NOMO-1 treated with DMSO at 0.1 percent for 48 hours (cell line): ENCODE data around the gene MAD1L1.

Experiments used
- DNase-seq: peaks from one replicate; lab custom pipeline; 2025; ENCODE audit not compliant: unreplicated experiment; lab: John Stamatoyannopoulos, UW

Gene MAD1L1

DNA sequence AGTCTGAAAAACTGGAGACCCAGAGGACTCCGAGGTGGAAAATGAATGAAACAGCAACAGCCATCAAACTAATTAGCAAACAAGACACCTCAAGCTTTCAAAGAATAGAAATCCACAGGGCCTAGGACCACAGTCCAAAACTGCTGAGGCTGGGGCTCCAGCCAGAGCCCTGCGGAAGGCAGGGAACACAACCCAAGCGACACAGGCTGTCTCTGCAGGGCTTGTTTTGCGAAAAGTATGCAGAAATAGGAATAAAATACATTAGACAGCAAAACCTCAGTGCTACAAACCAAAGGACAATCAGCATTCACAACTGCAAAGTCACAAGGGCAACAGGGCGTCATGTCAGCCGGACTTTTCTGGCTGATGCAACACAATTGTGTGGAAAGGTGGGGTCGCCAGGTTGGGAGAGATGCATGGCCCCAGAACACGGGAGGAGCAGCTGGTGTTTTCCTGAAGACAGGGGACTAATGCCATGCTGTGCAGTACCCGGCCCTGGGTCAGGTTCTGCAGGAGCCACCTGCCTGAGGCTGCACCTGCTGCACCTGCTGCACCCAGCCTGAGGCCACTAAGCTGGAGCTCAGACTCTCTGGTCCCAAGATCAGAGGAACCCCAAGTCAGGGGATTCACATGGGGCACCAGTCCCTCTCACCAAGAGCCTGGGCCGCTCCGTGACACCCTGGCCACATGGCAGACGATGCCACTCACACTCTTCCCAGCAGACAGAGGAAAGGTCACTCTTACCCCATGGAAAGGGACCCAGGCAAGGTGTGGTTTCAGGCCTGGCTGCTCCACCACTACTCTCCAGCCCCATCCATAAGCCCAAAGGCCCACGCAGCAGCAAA, 74.2 kb downstream of the MAD1L1 start:
- no peak for DNase-seq

DNA sequence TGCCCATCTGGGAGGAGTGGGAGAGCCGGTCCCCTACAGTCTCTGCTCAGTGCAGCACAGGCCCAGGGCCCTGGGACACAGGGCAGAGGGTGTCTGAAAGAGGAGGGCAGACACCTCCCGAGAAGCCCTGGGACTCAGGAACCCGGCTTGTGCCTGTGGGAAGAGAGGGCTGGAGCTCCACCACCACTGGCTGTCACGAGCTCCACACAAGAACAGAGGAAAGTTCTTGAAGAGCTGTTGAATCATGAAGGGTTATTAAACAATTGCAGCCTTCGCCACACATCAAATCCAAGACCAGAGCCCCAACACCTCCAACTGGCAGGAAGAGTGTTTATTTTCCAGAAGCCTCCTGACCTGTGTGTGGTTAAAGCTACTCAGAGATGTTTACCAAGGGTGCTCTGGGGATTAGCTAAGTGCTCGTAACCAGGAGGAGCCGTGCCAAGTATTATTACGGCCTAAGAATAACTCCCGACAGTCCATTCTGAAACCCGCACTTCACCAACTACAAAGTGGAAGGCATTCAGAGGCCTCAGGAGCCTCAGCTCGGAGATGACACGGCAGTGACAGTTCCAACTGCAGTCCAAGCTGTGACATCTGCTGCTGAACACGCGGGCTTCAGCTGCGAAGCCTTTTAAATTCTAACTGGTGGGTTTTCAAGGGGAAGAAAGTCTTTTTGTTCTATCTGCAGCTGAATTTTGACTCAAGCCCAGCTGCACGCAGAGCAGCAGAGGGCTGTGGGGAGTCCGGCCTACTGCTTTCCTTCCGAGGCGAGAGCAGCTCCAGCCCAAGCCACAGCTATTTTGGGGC, 75.1 kb downstream of the MAD1L1 start:
- DNase-seq: no peak

DNA sequence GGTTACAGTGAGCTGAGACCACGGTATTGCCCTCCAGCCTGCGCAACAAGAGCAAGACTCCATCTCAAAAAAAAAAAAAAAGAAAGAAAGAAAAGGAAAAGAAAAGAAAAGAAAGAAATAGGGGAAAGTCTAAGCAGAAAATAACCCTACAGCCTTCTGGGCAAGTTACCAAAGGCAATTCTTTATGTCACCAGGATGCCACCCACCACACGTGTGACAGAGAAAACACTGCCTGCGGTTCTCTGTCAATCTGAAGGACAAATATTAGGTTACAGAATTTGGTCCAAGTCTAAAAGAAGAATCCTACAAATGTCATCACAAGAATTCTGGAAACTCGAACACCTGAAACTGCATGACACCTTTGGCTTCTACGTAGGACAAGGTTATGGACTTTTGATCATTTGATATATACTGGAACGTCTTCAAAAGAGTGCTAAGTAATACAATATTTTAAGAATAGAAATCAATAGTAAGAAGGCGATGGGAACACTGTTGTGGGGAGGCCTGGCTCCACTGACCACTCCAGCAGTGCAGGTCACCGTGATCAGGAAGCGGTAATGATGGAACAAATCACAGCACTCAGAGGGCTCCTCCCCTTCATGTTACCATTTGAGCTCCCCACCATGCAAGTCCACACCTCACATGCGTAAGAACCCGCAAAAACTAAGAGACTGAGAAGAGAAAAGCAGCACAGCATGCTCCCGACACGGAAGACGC, 75.8 kb downstream of the MAD1L1 start:
- DNase-seq: no peak

DNA sequence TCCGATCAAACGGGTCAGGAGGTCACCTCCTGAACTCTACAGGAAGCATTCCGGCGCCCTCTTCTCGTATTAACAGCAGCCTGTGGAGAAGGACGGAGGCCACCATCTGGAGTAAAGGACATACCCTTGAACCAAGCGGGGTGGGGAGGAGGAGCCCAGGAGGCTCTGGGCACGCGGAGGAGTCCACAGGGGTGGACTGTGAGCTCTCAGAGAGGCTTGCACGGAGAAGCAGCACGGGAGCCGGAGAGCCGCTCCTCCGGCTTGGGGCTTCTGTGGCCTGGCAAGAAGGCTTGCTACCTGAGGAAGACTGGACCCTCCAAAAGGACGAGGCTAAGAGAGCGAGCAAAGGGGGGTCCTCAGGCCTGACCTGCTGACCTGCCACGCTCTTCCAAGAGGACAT, 77.9 kb downstream of the MAD1L1 start:
- no peak for DNase-seq

DNA sequence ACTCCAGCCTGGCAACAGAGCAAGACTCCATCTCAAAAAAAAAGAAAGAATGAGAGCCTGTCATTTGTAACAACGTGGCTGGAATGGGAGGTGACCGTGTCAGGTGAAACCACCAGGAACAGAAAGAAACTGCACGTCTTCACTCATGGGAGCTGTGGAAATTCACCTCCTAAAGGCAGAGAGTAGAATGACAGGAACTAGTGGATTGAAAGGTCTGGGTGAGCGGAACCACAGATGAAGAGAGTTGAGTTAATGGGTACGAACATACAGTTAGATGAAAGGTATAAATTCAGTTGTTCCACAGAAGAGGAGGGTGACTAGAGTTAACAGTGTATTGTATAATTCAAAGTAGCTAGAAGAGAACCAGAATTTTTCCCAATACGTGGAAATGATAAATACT, 78.6 kb downstream of the MAD1L1 start:
- no peak for DNase-seq

DNA sequence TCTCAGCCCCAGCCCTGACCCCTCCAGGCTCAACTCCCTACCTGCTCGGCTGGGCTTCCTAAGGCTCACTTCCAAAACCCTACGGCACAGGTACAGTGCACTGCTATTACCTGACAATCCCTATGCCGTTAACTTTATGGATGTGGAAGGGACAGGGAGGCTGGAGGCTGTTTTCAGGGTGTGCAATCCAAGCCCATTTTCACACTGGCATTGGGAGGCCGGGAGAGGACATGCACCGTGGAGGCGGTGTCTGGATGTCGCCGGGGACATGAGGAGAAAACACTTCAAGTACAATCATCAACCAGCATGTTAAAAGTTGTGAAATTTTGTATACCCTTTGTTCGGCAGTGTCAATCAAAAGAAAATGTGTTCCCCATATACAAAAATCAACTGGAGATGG, 80.1 kb downstream of the MAD1L1 start:
- DNase-seq: no peak

DNA sequence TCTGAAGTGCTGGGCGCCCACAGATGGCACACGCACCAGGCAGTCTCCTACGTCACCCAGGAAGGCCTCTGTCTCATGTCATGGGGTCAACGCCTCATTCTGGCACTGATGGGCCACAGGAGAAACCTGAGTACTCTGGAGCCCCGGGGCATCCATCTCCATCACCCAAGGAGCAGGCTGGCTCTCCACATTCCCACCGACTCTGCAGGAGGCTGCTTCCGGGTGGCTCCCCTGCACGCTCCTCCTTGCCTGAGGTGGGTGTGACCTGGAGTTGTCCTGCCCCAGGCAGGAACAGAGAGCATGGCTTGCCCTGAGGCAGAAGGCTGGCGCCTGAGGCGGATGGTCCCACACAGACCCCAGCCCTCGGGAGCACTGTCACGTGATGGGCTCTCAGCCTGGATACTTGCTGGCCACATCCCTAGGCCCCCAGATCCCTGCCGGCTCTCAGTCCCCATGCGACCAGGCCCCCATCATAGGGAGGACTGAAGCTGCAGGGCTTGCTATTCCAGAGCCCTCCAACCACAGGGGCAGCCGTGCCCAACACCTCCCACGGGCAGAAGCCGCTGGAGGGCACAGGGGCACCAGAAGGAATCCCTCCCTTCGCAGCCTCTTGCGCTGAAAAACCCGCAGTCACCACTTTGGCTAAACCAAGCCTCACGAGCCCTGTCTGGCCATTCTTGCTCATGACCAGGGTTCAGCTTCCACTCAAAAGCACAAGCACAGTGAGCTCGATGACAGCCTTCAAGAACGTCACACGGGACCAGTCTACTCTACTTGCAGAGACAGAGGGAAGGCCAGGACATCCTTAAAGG, 80.7 kb downstream of the MAD1L1 start:
- no peak for DNase-seq

DNA sequence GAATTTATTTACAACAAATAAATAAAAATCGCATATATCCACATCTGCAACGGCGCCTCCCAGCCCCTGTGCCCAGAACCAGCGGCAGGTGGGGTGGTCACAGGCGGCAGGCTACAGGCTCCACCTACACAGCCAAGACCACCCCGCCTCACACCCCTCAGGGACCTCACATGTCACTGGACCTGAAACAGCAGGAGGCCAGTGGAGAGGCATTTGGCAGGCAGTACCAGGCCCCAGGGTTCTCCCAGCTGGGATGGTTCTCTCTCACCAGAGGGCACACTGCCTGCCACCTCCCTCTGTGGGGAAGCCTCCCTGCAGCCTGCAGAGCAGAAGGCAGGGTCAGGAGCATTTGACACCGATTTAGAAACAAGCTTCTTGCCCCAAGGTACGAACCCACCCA, 81.5 kb downstream of the MAD1L1 start:
- DNase-seq: no peak

DNA sequence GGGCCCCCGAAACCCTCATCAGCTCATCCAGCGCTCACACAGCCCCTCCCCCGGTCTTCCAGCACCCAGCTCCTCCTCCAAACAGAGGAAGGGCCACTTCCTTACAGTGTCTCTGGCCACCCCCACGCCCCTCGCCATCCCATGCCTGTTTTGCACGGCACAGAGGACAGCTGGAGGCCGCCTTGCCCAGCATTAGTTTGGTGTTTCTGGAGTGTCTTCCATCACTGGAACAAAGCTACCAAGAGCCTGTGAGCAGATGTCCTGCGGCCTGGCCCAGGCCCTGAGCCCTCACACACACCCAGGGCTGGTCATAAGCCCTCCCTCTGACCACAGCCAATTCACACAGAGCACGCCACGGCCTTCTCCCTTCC, 82.3 kb downstream of the MAD1L1 start:
- DNase-seq: no peak

DNA sequence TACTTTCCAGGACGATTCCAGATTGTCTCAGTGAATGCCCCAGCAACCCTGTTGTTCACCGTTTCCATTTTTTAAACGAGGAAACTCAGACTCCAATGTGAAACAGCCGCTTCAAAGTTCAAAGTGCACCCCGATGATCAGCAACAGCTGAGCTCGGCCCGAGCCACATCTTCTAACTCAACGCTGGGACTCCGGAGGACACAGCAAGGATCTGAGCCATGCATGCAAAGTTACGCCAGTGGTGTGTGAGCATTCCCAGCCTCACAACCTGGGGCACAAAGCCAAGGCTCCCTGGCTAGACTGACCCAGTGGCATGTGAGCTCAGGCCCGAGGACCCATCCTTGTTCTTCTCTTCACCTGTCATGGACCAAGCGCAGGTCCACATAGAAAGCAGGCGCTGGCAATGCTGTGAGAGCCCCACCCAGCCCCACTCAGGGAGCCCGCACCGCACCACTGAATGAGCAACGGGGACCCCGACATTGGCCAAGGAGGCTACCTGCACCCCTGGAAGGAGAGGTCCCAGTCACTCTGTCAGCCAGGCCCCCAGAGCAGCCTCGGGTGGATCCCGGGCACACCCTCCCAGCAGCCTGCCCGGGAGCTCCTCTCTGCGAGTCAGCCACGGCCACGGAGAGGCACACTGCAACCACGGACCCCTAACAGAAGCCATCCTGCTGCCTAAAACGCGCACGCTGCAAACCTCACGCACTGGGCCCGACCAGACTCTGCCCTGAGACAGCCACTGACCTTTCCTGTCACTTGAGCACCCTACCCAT, 82.9 kb downstream of the MAD1L1 start:
- DNase-seq: no peak

DNA sequence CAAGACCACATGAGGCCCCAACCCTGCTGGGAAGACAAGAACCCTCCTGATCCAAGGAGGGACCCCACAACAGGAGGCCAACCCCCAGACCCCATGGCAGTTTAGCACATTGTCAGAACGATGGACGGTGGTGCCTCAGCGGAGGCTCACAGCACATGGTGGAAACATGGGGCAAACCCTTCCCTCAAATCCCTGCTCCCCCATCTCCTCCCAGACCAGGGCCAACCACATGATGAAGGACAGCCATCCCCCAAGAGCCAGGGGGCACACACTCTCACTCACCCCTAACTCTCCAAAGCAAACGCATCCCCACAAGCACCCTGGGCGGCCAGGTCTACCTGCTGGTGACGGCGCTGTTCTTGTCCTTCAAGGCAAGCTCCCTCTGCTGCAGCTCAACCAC, 83.9 kb downstream of the MAD1L1 start:
- DNase-seq: no peak

DNA sequence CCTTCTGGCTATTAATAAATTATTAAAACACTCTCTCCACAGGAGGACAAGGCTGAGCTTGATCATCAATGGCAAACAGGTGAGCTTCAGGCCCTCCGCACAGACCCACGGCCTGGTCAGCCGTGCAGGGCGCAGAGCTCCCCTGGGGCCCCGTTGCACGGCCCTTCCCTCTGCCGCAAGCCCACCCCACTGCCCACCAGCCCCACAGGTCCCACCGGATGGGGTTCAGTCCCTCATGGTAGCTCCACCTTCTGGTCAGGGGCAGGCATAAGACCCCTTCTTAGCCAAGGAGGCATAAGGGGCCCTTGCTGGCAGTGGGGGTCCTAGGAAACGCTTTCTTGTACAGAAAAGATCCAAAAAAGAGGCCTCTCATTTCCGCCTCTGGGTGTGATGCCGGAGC, 84.6 kb downstream of the MAD1L1 start:
- DNase-seq: no peak

DNA sequence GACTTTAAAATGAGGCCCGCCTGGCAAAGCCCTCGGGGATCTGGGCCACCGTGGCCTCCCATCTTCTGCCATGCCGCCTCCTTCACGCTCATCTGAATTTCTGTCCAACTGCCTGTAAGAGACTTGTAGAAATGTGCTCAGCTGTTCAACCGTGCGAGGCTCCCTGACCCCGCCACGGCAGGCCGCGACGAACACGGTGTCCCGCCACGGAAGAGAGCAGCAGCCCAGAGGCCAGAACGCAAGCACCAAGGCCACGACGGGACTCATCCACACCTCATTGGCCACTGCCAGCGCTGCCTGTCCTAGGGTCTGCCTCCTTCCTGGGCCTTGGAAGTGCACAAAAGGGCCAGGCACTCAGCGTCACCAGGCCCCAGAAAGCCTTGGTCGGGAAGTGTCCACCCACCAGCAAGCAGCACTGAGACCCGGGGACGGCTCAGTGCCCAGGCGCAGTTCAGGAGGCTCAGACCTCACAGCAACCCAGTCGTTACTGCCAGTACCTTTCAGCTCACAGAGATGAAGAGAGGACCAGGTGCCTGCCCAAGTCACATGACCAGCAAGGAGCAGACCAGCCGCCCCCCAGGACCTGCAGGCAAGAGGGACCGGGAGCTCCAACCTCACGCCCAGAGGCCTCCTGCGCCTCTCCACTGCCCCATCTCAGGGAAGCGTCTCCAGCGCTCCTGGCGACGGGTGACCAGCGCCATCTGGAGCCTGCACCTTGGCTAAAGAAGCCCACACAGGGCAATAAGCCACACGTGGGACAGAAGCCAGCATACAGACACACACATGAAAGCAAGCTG, 85.9 kb downstream of the MAD1L1 start:
- DNase-seq: no peak

DNA sequence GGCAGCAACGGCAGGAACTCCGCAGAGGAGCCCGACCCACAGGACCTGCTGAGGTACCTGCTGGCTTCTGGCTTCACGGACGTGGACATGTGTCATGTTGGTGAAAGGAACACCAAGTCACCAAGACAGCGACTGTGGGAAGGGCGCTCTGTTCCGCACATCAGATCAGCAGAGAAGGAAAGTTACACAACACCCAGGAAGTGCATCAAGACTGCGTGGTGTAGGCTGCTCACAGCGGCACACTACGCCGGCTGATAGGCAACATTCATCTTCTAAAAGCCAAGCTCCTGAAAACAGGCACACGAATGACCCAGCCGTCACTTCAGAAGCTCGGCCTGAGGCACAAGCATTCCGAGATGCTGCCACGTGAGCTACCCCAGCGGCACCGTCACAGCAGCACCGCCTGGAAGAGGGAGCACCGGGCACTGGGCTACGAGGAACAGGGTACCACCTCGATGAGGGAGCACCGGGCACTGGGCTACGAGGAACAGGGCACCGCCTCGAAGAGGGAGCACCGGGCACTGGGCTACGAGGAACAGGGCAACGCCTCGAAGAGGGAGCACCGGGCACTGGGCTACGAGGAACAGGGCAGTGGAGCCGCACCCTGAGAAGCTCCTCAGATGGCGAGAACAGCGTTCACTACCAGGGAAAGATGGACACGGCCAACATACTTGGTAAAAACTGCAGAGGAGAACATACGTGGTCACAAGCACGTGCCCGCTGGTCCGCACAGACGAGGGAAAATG, 86.7 kb downstream of the MAD1L1 start:
- no peak for DNase-seq

DNA sequence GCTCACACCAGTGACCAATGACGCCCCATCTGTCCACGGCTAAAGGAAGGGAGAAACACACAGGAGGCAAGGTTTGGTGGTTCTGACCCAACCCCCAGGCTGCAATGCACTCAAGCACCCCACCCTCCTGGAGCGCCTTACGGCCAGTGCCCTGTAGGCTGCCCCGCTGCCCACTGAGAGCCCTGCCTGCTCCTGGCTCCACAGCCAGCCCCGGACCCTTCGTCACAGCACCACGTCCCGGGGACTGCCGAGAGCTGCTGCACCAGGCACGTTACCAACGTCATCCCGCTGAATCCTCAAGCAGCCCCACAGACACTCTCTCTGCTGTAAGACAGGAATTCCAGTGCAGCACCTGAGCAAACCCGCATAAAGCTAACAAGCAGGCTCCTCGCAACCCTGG, 87.8 kb downstream of the MAD1L1 start:
- DNase-seq: no peak

DNA sequence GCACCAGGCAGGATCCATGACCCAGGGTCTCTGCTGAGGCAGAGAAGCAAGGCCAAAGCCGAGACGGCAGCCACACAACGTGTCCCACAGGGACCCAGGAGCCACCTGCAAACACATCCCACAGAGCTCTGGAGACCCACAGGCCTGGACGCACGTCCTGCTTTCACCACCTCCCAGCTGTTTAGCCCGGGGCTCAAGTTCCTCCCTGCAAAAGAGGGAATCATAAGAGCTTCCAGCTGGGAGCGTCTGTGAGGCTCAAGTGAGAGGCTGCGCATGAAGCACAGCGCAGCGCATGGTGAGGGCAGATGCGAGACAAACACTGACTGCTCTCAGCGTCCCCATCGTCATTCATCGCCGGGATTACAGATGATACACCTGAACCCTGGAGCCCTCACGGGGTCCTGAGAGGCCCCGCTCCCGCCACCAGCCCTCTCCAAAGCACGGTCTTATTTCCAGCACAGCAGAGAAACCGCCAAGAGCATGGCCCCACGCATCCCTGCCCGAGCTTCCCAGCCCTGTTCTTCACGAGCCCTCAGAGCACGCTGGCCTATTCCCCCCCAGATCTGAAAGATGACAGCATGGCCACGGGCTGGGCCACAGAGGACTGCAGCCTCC, 88.7 kb downstream of the MAD1L1 start:
- DNase-seq: no peak

DNA sequence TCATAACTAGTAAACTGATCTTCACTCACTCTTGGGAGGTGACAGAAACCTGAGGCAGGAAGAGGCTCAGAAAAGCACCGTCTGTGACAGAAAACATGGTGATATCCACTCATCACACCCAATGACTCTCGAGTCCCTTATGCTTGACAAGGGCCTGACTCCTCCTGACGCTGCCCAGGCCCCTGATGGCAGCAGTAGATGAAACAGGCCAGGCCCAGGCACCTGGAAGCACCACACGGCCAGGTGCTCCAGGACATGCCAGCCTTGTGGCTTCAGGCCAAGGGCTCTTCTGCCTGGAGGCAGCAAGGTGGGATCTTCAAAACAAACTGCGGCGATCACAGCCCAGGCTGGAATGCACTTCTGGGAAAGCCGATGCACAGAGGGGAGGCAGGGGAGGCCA, 89.3 kb downstream of the MAD1L1 start:
- no peak for DNase-seq

DNA sequence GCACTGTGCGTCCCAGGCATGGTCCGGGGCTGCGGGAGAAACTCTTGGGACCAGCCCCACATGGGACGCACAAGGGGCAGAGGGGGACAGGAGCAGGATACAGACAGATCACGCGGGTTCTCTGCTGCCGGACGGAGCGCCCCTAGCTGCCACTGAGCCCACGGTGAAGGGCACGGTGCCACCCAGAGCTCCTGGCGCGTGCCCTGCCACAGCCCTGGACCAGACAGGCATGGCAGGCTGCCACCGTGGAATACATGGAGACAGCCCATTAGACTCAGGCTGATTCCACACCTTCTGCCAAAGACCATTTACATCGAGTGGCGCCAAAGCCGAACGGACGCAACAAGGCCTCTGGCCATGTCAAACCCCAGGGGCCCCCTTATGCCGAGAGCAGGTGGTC, 90.4 kb downstream of the MAD1L1 start:
- DNase-seq: no peak
